ENCODE measurements around the gene DSTN. TPM values are rescaled to one million over a fixed set of nuclear protein-coding genes. Genes with fewer than 3 reads are reported as not detected.

DSTN gene
- total and polyA plus RNA-seq, 9 of the 15 experiments (the other 6 are each of a cell fraction or from before 2014, with no cell fraction given) = 25.7 to 88.3 (median 61.0) TPM

DNA sequence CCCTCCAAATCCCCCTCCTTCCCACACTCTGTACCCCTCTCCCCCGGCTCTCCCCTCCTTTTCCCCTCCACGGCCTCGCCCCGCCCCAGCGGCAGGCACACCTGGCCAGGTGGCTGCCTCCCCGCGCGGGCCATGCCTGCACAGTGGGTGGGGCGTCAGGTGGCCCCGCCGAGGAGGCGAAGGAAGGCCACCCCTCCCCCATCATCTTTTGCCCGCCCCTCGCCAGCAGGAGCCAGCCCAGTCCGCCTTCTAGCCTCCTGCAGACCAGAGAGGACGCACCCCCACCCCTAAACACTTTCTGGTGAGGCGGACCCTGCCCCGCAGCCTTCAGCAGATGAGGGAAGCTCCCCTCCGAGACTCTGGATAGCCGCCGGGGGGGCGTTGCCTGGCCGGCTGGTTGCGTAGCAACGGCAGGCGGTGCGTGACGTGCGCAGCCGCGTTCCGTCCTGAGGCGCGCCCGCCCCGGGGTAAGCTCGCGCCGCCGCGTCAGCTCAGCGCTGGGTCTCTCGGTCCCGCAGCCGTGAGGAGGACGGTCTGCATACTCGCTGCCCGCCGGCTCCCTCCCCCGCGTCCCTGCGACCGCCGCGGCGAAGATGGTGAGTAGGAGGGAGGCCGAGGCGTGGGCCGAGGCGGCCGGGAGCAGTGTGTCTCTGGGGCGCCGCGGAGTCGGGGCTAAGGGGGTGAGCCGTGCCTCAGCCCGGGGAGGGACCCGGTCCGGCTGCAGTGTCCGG lies at the start of gene DSTN (continued):
- TF ChIP-seq, protein P1, sequence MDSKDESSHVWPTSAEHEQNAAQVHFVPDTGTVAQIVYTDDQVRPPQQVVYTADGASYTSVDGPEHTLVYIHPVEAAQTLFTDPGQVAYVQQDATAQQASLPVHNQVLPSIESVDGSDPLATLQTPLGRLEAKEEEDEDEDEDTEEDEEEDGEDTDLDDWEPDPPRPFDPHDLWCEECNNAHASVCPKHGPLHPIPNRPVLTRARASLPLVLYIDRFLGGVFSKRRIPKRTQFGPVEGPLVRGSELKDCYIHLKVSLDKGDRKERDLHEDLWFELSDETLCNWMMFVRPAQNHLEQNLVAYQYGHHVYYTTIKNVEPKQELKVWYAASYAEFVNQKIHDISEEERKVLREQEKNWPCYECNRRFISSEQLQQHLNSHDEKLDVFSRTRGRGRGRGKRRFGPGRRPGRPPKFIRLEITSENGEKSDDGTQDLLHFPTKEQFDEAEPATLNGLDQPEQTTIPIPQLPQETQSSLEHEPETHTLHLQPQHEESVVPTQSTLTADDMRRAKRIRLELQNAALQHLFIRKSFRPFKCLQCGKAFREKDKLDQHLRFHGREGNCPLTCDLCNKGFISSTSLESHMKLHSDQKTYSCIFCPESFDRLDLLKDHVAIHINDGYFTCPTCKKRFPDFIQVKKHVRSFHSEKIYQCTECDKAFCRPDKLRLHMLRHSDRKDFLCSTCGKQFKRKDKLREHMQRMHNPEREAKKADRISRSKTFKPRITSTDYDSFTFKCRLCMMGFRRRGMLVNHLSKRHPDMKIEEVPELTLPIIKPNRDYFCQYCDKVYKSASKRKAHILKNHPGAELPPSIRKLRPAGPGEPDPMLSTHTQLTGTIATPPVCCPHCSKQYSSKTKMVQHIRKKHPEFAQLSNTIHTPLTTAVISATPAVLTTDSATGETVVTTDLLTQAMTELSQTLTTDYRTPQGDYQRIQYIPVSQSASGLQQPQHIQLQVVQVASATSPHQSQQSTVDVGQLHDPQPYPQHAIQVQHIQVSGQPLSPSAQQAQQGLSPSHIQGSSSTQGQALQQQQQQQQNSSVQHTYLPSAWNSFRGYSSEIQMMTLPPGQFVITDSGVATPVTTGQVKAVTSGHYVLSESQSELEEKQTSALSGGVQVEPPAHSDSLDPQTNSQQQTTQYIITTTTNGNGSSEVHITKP (IDR thresholded peaks at IDR 0.05; ENCODE audit: partially characterized antibody) = peak; percentile 74
- TF ChIP-seq RBBP5 (IDR thresholded peaks at IDR 0.05; ENCODE audit: borderline replicate concordance, insufficient read depth, low read length, poor library complexity, severe bottlenecking) = peak; percentile 76
- TF ChIP-seq, protein P2, sequence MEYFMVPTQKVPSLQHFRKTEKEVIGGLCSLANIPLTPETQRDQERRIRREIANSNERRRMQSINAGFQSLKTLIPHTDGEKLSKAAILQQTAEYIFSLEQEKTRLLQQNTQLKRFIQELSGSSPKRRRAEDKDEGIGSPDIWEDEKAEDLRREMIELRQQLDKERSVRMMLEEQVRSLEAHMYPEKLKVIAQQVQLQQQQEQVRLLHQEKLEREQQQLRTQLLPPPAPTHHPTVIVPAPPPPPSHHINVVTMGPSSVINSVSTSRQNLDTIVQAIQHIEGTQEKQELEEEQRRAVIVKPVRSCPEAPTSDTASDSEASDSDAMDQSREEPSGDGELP (CRISPR knock-in tag; IDR thresholded peaks at IDR 0.05; ENCODE audit: borderline replicate concordance) = peak; percentile 2; the same call in 1 of the 2 replicates
- TF ChIP-seq PCBP1 (IDR thresholded peaks at IDR 0.05; ENCODE audit: low read depth, low read length, poor library complexity, severe bottlenecking) = peak; percentile 77
- TF ChIP-seq, protein P3, sequence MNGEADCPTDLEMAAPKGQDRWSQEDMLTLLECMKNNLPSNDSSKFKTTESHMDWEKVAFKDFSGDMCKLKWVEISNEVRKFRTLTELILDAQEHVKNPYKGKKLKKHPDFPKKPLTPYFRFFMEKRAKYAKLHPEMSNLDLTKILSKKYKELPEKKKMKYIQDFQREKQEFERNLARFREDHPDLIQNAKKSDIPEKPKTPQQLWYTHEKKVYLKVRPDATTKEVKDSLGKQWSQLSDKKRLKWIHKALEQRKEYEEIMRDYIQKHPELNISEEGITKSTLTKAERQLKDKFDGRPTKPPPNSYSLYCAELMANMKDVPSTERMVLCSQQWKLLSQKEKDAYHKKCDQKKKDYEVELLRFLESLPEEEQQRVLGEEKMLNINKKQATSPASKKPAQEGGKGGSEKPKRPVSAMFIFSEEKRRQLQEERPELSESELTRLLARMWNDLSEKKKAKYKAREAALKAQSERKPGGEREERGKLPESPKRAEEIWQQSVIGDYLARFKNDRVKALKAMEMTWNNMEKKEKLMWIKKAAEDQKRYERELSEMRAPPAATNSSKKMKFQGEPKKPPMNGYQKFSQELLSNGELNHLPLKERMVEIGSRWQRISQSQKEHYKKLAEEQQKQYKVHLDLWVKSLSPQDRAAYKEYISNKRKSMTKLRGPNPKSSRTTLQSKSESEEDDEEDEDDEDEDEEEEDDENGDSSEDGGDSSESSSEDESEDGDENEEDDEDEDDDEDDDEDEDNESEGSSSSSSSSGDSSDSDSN (IDR thresholded peaks at IDR 0.05; ENCODE audit: borderline replicate concordance in 1 of 2, low read depth in 2 of 2, low read length in 2 of 2) = peak in 1 of 2 experiments; percentile 62; a peak in 1 of 4 replicates
- TF ChIP-seq CREM (IDR thresholded peaks at IDR 0.05; ENCODE audit: low read depth) = peak; percentile 85
- TF ChIP-seq, protein P4, sequence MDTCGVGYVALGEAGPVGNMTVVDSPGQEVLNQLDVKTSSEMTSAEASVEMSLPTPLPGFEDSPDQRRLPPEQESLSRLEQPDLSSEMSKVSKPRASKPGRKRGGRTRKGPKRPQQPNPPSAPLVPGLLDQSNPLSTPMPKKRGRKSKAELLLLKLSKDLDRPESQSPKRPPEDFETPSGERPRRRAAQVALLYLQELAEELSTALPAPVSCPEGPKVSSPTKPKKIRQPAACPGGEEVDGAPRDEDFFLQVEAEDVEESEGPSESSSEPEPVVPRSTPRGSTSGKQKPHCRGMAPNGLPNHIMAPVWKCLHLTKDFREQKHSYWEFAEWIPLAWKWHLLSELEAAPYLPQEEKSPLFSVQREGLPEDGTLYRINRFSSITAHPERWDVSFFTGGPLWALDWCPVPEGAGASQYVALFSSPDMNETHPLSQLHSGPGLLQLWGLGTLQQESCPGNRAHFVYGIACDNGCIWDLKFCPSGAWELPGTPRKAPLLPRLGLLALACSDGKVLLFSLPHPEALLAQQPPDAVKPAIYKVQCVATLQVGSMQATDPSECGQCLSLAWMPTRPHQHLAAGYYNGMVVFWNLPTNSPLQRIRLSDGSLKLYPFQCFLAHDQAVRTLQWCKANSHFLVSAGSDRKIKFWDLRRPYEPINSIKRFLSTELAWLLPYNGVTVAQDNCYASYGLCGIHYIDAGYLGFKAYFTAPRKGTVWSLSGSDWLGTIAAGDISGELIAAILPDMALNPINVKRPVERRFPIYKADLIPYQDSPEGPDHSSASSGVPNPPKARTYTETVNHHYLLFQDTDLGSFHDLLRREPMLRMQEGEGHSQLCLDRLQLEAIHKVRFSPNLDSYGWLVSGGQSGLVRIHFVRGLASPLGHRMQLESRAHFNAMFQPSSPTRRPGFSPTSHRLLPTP (IDR thresholded peaks at IDR 0.05; ENCODE audit: borderline replicate concordance, extremely low read depth, insufficient read length) = no peak
- TF ChIP-seq ETV1 (tag; conservative IDR thresholded peaks at IDR 0.05; ENCODE audit: low read depth) = no peak
- 0 out of 2 replicates have a peak, but pooled peaks have one; percentile 32 for TF ChIP-seq SMAD4 (CRISPR knock-in tag; conservative IDR thresholded peaks at IDR 0.05)
- TF ChIP-seq U2AF1 (optimal IDR thresholded peaks at IDR 0.05; ENCODE audit: low read depth, low read length) = no peak
- TF ChIP-seq, protein P5, sequence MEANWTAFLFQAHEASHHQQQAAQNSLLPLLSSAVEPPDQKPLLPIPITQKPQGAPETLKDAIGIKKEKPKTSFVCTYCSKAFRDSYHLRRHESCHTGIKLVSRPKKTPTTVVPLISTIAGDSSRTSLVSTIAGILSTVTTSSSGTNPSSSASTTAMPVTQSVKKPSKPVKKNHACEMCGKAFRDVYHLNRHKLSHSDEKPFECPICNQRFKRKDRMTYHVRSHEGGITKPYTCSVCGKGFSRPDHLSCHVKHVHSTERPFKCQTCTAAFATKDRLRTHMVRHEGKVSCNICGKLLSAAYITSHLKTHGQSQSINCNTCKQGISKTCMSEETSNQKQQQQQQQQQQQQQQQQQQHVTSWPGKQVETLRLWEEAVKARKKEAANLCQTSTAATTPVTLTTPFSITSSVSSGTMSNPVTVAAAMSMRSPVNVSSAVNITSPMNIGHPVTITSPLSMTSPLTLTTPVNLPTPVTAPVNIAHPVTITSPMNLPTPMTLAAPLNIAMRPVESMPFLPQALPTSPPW (CRISPR knock-in tag; IDR thresholded peaks at IDR 0.05) = peak; percentile 66
- peak in 1 of 2 experiments; percentile 10; a peak in 1 of 4 replicates for TF ChIP-seq HDAC1 (IDR thresholded peaks at IDR 0.05)
